Liver (tissue), 9 donors: ENCODE data around the gene ASAP2. TPM values are rescaled to one million over a fixed set of nuclear protein-coding genes. Genes with fewer than 3 reads are reported as not detected.

Experiments
- DNase-seq: peaks from one replicate; pipeline ENCODE4 v3.0.0-alpha.2; 2017; ENCODE audit warnings: low spot score
- H3K27ac ChIP-seq, 2 donors: one replicate each; pipeline ENCODE4 v1.7.0; 2013; ENCODE audit warnings: inconsistent platforms in 2 of 2, low read length in 2 of 2, control low read depth in 1 of 2, low read depth in 1 of 2, mild to moderate bottlenecking in 1 of 2
- H3K27me3 ChIP-seq, 4 donors: one replicate each; pipeline versions ENCODE4 v1.6.1 to v1.7.0; 2013; ENCODE audit warnings: low read length in 3 of 4, inconsistent platforms in 1 of 4, mild to moderate bottlenecking in 1 of 4, moderate library complexity in 1 of 4; ENCODE audit not compliant: control insufficient read depth in 4 of 4, insufficient read depth in 4 of 4
- H3K36me3 ChIP-seq, 4 donors: one replicate each; pipeline versions ENCODE4 v1.6.1 to v1.7.0; 2013; ENCODE audit warnings: low read length in 3 of 4, mild to moderate bottlenecking in 3 of 4, low read depth in 1 of 4, moderate library complexity in 1 of 4; ENCODE audit not compliant: control insufficient read depth in 4 of 4, insufficient read depth in 3 of 4
- H3K4me1 ChIP-seq, 4 donors: one replicate each; pipeline versions ENCODE4 v1.6.1 to v1.7.0; 2013; ENCODE audit warnings: low read length in 3 of 4, mild to moderate bottlenecking in 3 of 4, moderate library complexity in 1 of 4; ENCODE audit not compliant: control insufficient read depth in 4 of 4, insufficient read depth in 4 of 4
- H3K4me3 ChIP-seq, 3 donors: one replicate each; pipeline versions ENCODE4 v1.6.1 to v1.7.0; 2013; ENCODE audit warnings: low read length in 3 of 3, control low read depth in 1 of 3, low read depth in 1 of 3, mild to moderate bottlenecking in 1 of 3
- H3K9ac ChIP-seq, 2 donors: one replicate each; pipeline ENCODE4 v1.7.0; 2013; ENCODE audit warnings: low read length in 2 of 2, mild to moderate bottlenecking in 2 of 2, moderate library complexity in 2 of 2, control low read depth in 1 of 2, low read depth in 1 of 2
- H3K9me3 ChIP-seq, 4 donors: one replicate each; pipeline versions ENCODE4 v1.6.1 to v1.7.0; 2013; ENCODE audit warnings: low read length in 3 of 4; ENCODE audit not compliant: control insufficient read depth in 4 of 4
- ATF3 ChIP-seq: IDR thresholded peaks from 2 replicates; pipeline ENCODE4 v1.6.1; 2016; ENCODE audit warnings: antibody characterized with exemption
- CTCF ChIP-seq: fragments of 150-350 bp; IDR thresholded peaks from 2 replicates; pipeline ENCODE4 v1.5.1; 2017; ENCODE audit warnings: improper control_type of control experiment, low read depth, low read length; ENCODE audit not compliant: missing input control
- EGR1 ChIP-seq, 2 donors: IDR thresholded peaks; 2 replicates each; pipeline ENCODE4 v1.6.1; 2016 to 2018; ENCODE audit warnings: antibody characterized with exemption in 2 of 2, low read depth in 2 of 2
- FOXA1 ChIP-seq: IDR thresholded peaks from 2 replicates; pipeline ENCODE4 v1.6.1; 2016; ENCODE audit warnings: antibody characterized with exemption
- FOXA2 ChIP-seq: IDR thresholded peaks from 2 replicates; pipeline ENCODE4 v1.6.1; 2016; ENCODE audit warnings: antibody characterized with exemption
- GABPA ChIP-seq, 2 donors: IDR thresholded peaks in 1 of 2; conservative IDR thresholded peaks in 1 of 2; 2 replicates each; pipeline ENCODE4 v1.6.1; 2016; ENCODE audit warnings: antibody characterized with exemption in 2 of 2, mild to moderate bottlenecking in 1 of 2, moderate library complexity in 1 of 2
- HNF4A ChIP-seq, 2 donors: conservative IDR thresholded peaks; 2 replicates each; pipeline ENCODE4 v1.6.1; 2016; ENCODE audit warnings: antibody characterized with exemption in 2 of 2, mild to moderate bottlenecking in 2 of 2
- JUND ChIP-seq, 2 donors: IDR thresholded peaks; 2 replicates each; pipeline ENCODE4 v1.6.1; 2016; ENCODE audit warnings: antibody characterized with exemption in 2 of 2
- NR2F2 ChIP-seq: IDR thresholded peaks from 2 replicates; pipeline ENCODE4 v1.6.1; 2016; ENCODE audit warnings: antibody characterized with exemption
- RAD21 ChIP-seq, 2 donors: IDR thresholded peaks; 2 replicates each; pipeline ENCODE4 v1.6.1; 2016; ENCODE audit warnings: antibody characterized with exemption in 2 of 2, mild to moderate bottlenecking in 2 of 2
- RXRA ChIP-seq, 2 donors: IDR thresholded peaks; 2 replicates each; pipeline ENCODE4 v1.6.1; 2017 to 2018; ENCODE audit warnings: antibody characterized with exemption in 2 of 2, mild to moderate bottlenecking in 1 of 2
- SP1 ChIP-seq: IDR thresholded peaks from 2 replicates; pipeline ENCODE4 v1.6.1; 2018; ENCODE audit warnings: antibody characterized with exemption, mild to moderate bottlenecking
- TAF1 ChIP-seq: conservative IDR thresholded peaks from 2 replicates; pipeline ENCODE4 v1.6.1; 2016; ENCODE audit warnings: antibody characterized with exemption, mild to moderate bottlenecking
- YY1 ChIP-seq: IDR thresholded peaks from 2 replicates; pipeline ENCODE4 v1.6.1; 2016; ENCODE audit warnings: antibody characterized with exemption, mild to moderate bottlenecking
- ZBTB33 ChIP-seq: IDR thresholded peaks from 2 replicates; pipeline ENCODE4 v1.6.1; 2016; ENCODE audit warnings: antibody characterized with exemption
- WGBS: extraction: QIAGEN DNeasy Blood & Tissue Kit; methylation state at CpG from one replicate; pipeline ENCODE4 v1.1.7; 2013; 5-methylcytosine and 5-hydroxymethylcytosine counted together
- polyA plus RNA-seq, 2 donors: library from polyadenylated mRNA; stranded (reverse) in 1 of 2; unstranded in 1 of 2; fragments of 200-250 nt in 1 of 2; fragments of >200 nt in 1 of 2; fragmentation: Nextera tagmentation in 1 of 2; extraction: Ambion mirVana in 1 of 2; gene quantifications; one replicate each; pipeline versions ENCODE4 v1.2.1 to v1.2.3, GENCODE V29; 2013 to 2015
- total RNA-seq, 2 donors: library from RNA; depleted of rRNA; stranded (reverse); fragments of >200 nt; gene quantifications; one replicate each; pipeline ENCODE4 v1.2.3, GENCODE V29; 2014
- TF ChIP-seq, protein P1 (sequence below): IDR thresholded peaks from 2 replicates; pipeline ENCODE4 v1.6.1; 2016; ENCODE audit warnings: antibody characterized with exemption
- donor health status: healthy.
- donor health status: healthy.
- donor health status: healthy.
- donor health status: healthy.
- donor health status: healthy.

ASAP2 gene
- total and polyA plus RNA-seq, 4 donors, result 0.36 to 5.9 (median 2.6) TPM

DNA sequence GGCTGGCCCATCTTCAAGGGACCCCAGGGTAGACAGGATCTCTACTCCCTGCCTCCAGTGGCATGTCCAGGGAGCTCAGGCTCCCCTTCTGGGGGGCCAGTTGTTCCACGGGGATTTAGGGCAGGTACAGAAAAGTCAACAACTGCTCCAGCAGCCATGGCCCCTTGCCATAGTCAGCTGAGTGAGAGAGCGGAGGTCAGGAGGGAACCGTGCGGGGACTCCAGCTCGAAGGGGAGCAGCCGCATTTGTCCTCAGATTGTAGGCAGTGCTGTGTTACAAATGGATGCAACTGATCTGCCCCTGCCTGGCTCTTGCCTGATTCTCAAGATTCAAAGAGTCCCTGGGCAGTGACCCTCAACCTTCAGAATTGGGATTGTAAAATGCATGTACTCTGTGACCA lies 166.9 kb downstream of the ASAP2 start:
- Histone ChIP-seq H3K9me3 (no peaks in the 10 kb centered on the region), H3K36me3 (no peaks in the 10 kb centered on the region), H3K4me1 (no peaks in the 10 kb centered on the region), H3K27me3 (no peaks in the 10 kb centered on the region), H3K4me3 (no peak overlapping the region), H3K27ac (no peak overlapping the region), H3K9ac (no peak overlapping the region)
- no peak for DNase-seq
- TF ChIP-seq GABPA (IDR thresholded peaks at IDR 0.05 in 1 of 2, conservative IDR thresholded peaks at IDR 0.05 in 1 of 2), result no peak
- TF ChIP-seq EGR1 (IDR thresholded peaks at IDR 0.05; ENCODE audit: low read depth in 2 of 2), result no peak
- TF ChIP-seq FOXA1, result no peak
- no peak for TF ChIP-seq ATF3
- TF ChIP-seq NR2F2, result no peak
- no peak for TF ChIP-seq SP1
- TF ChIP-seq ZBTB33, result no peak
- TF ChIP-seq JUND (IDR thresholded peaks at IDR 0.05), result no peak
- TF ChIP-seq CTCF, result no peak
- no peak for TF ChIP-seq YY1
- no peak for TF ChIP-seq FOXA2
- no peak for TF ChIP-seq HNF4A (conservative IDR thresholded peaks at IDR 0.05)
- no peak for TF ChIP-seq RAD21 (IDR thresholded peaks at IDR 0.05)
- no peak for TF ChIP-seq RXRA (IDR thresholded peaks at IDR 0.05)
- TF ChIP-seq, protein P1, sequence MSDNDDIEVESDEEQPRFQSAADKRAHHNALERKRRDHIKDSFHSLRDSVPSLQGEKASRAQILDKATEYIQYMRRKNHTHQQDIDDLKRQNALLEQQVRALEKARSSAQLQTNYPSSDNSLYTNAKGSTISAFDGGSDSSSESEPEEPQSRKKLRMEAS, result no peak
- no peak for TF ChIP-seq TAF1
- 77% methylated on average over 6 of the region's 6 CpGs for WGBS

DNA sequence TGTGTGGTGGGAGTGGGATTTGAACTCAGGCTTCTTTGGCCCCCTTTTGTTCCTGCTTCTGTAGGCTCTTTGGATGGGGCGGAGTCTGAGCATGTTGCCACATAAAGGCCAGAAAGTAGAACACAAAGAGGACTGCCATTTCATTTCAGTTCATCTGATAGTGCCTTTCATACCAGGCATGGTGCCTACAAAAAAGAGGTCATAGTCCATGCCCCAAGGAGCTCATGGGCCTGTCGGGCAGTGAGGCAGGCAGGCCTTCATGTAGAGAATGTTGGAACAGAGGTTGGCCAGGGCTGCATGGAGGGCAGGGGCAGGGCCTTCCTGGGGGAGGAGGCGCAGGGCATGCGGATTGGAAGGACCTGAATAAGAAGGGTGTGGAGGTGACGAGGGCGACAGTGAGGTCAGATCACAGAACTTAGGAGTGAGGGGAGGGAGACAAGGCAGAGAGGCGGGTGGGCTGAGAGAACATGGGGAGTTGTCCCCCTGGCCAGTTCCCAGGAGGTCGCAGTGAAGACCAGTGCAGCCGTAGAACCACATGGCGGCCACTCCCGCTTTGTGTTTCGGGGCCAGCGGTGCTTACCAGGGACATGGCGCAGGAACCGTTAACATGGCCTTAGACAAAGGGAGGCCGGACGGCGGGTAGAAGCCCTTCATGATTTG lies 167.6 kb downstream of the ASAP2 start:
- TF ChIP-seq RXRA (IDR thresholded peaks at IDR 0.05) (peak in 1 of 2 donors; percentile 16), FOXA2 (no peak), SP1 (peak; percentile 21), HNF4A (conservative IDR thresholded peaks at IDR 0.05) (peak; percentile 35 to 46)
- no peaks in the 10 kb centered on the region for H3K4me1 ChIP-seq
- H3K27ac ChIP-seq, result no peak overlapping the region
- H3K36me3 ChIP-seq, result no peaks in the 10 kb centered on the region
- no peak overlapping the region for H3K9ac ChIP-seq
- 93% methylated on average over 18 of the region's 18 CpGs for WGBS
- no peak for DNase-seq
- no peak overlapping the region for H3K4me3 ChIP-seq
- H3K9me3 ChIP-seq, result no peaks in the 10 kb centered on the region
- no peaks in the 10 kb centered on the region for H3K27me3 ChIP-seq
